Mesendoderm (in vitro differentiated cells): ENCODE measurements around the gene POMT1.

ENCODE experiments used
- DNase-seq: peaks from one replicate; pipeline ENCODE4 v3.0.0; 2013
- H2AK5ac ChIP-seq: 2 replicates; pipeline ENCODE4 v1.6.1; 2013; ENCODE audit warnings: low read length, inconsistent platforms
- H2BK120ac ChIP-seq: 2 replicates; pipeline ENCODE4 v1.6.1; 2013; ENCODE audit warnings: low read depth, mild to moderate bottlenecking, low read length, moderate library complexity, mixed read lengths
- H2BK15ac ChIP-seq: replicated peaks from 2 replicates; pipeline ENCODE4 v1.6.1; 2013; ENCODE audit warnings: low read depth, mild to moderate bottlenecking, moderate library complexity
- H2BK5ac ChIP-seq: 2 replicates; pipeline ENCODE4 v1.6.1; 2013; ENCODE audit warnings: low read length, inconsistent platforms
- H3K18ac ChIP-seq: 2 replicates; pipeline ENCODE4 v1.6.1; 2013; ENCODE audit warnings: mild to moderate bottlenecking, low read length, mixed read lengths
- H3K23ac ChIP-seq: one replicate; pipeline ENCODE4 v1.6.1; 2013; ENCODE audit warnings: low read length
- H3K27ac ChIP-seq: 2 replicates; pipeline ENCODE4 v1.5.1; 2013; ENCODE audit warnings: low read depth, mild to moderate bottlenecking, inconsistent platforms, low read length, moderate library complexity
- H3K27me3 ChIP-seq: 2 replicates; pipeline ENCODE4 v1.6.1; 2013; ENCODE audit warnings: low read length, control low read depth, mild to moderate bottlenecking, inconsistent platforms; ENCODE audit not compliant: insufficient read depth, poor library complexity
- H3K36me3 ChIP-seq: 2 replicates; pipeline ENCODE4 v1.6.1; 2013; ENCODE audit warnings: low read length, inconsistent platforms; ENCODE audit not compliant: control insufficient read depth, insufficient read depth
- H3K4ac ChIP-seq: one replicate; pipeline ENCODE4 v1.6.1; 2013; ENCODE audit warnings: low read depth, mild to moderate bottlenecking, low read length, moderate library complexity
- H3K4me1 ChIP-seq: 2 replicates; pipeline ENCODE4 v1.6.1; 2013; ENCODE audit warnings: low read depth, low read length, inconsistent platforms; ENCODE audit not compliant: control insufficient read depth
- H3K4me2 ChIP-seq: 2 replicates; pipeline ENCODE4 v1.6.1; 2013; ENCODE audit warnings: low read length
- H3K4me3 ChIP-seq: 2 replicates; pipeline ENCODE4 v1.5.1; 2013; ENCODE audit warnings: mild to moderate bottlenecking, low read length
- H3K56ac ChIP-seq: one replicate; pipeline ENCODE4 v1.6.1; 2013; ENCODE audit warnings: low read length
- H3K79me1 ChIP-seq: 2 replicates; pipeline ENCODE4 v1.6.1; 2013; ENCODE audit warnings: low read length, inconsistent platforms
- H3K79me2 ChIP-seq: 2 replicates; pipeline ENCODE4 v1.6.1; 2013; ENCODE audit warnings: mild to moderate bottlenecking, low read length; ENCODE audit not compliant: control insufficient read depth, insufficient read depth
- H3K9ac ChIP-seq: 2 replicates; pipeline ENCODE4 v1.6.1; 2013; ENCODE audit warnings: low read length, inconsistent platforms
- H4K5ac ChIP-seq: one replicate; pipeline ENCODE4 v1.6.1; 2013; ENCODE audit warnings: low read length
- H4K8ac ChIP-seq: one replicate; pipeline ENCODE4 v1.6.1; 2013; ENCODE audit warnings: low read depth, mild to moderate bottlenecking, control low read depth, low read length, moderate library complexity
- WGBS: extraction: QIAGEN DNeasy Blood & Tissue Kit; methylation state at CpG from one replicate; pipeline ENCODE4 v1.1.7; 2013; ENCODE audit warnings: low lambda C conversion rate, missing lambda C conversion rate; ENCODE audit not compliant: insufficient coverage; ENCODE audit errors: extremely low coverage; 5-methylcytosine and 5-hydroxymethylcytosine counted together

POMT1 gene

DNA sequence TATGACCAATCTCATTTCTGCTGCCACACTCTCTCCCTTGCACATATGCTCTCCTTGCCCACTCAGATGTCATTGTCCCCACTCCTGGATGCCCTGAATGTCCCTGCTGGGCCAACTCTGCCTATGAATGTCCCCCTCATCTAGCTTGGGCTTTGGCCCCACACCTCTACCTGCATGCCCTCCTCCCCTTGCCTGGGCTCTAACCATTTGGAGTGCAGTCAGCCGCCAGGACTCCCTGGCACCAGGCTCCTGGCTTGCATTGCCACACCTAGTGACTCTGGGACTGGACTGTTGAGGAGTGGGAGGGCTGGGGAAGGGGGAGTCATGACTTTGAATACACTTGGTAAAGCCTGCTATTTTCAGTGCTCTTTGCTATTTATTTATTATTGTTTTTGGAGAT is 41.6 kb upstream of the POMT1 start:
- no peak overlapping the region for H3K4ac ChIP-seq
- H3K79me2 ChIP-seq = peaks cover 4% of the 10 kb centered on the region
- H4K5ac ChIP-seq = no peak overlapping the region
- no peak overlapping the region for H4K8ac ChIP-seq
- no peak overlapping the region for H3K9ac ChIP-seq
- DNase-seq = no peak
- no peak overlapping the region for H3K4me2 ChIP-seq
- H3K23ac ChIP-seq = no peak overlapping the region
- no peaks in the 10 kb centered on the region for H3K27me3 ChIP-seq
- no CpG with 5 or more reads among the region's 1 CpG for WGBS
- peaks cover 22% of the 10 kb centered on the region for H3K79me1 ChIP-seq
- H2BK15ac ChIP-seq = no peak overlapping the region
- no peak overlapping the region for H3K4me3 ChIP-seq
- H3K36me3 ChIP-seq = peaks cover 39% of the 10 kb centered on the region
- H2BK5ac ChIP-seq = no peak overlapping the region
- H3K56ac ChIP-seq = no peak overlapping the region
- H2BK120ac ChIP-seq = no peak overlapping the region
- no peaks in the 10 kb centered on the region for H3K4me1 ChIP-seq
- H3K27ac ChIP-seq = no peak overlapping the region
- no peak overlapping the region for H2AK5ac ChIP-seq
- no peak overlapping the region for H3K18ac ChIP-seq

DNA sequence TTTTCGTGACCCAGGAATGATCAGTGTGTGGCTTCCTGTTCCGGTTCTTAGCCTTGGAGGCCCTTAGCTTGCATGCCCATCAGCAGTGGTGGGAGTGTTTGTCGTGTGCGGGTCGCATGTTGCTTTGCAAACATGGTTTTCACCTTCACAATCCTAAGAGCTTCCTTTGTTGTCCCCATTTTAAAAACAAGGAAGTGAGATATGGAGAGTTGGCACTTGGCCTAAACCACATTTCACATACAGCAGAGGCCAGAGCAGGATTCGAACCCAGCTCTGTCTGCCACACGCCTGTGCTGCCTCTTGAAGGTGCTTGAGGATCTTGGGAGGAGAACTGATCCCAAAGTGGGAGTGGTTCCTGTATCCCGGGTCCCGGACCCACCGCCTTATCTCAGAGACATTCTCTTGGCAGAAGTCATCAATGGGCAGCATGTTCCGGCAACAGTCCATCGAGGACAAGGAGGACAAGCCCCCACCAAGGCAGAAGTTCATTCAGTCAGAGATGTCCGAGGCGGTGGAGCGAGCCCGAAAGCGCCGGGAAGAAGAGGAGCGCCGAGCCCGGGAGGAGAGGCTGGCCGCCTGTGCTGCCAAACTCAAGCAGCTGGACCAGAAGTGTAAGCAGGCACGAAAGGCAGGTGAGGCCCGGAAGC is 38.2 kb upstream of the POMT1 start:
- WGBS = no CpG with 5 or more reads among the region's 24 CpGs
- H3K36me3 ChIP-seq = peaks cover 39% of the 10 kb centered on the region
- no peak for DNase-seq

DNA sequence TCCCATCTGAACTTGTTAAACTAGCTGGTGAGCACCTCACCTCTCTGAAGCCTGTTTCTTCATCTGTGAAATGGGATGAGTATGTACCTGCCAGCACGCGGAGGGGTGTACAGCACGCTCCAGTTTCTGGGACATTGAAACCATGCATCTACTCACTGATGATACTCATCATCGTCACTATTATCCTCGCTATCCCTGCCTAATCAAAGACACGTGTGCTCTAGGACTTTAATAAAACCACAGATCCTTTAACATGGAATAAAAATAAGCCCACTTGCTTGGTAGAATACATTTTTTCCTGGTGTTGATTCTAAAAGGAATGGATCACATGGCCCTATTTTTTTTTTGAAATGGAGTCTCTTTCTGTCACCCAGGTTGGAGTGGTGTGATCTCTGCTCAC is 37.3 kb upstream of the POMT1 start:
- Histone ChIP-seq H3K4me3 (no peak overlapping the region), H3K9ac (no peak overlapping the region), H2BK5ac (no peak overlapping the region), H3K36me3 (peaks cover 36% of the 10 kb centered on the region), H3K4me2 (no peak overlapping the region), H3K27me3 (no peaks in the 10 kb centered on the region), H2AK5ac (no peak overlapping the region), H4K5ac (no peak overlapping the region), H3K4ac (no peak overlapping the region), H4K8ac (no peak overlapping the region), H3K23ac (no peak overlapping the region), H3K79me1 (peaks cover 26% of the 10 kb centered on the region), H2BK15ac (no peak overlapping the region), H3K27ac (no peak overlapping the region), H3K4me1 (no peaks in the 10 kb centered on the region), H3K18ac (no peak overlapping the region), H3K79me2 (peaks cover 20% of the 10 kb centered on the region), H2BK120ac (no peak overlapping the region), H3K56ac (no peak overlapping the region)
- WGBS = no CpG with 5 or more reads among the region's 6 CpGs
- DNase-seq = no peak

More for the DNA sequence above, 38.2 kb upstream of the POMT1 start:
- Histone ChIP-seq H3K4me3 (no peak overlapping the region), H3K27me3 (no peaks in the 10 kb centered on the region), H3K27ac (no peak overlapping the region), H2BK15ac (no peak overlapping the region), H3K79me1 (peaks cover 19% of the 10 kb centered on the region), H3K4me2 (no peak overlapping the region), H3K4ac (no peak overlapping the region), H3K56ac (no peak overlapping the region), H3K4me1 (no peaks in the 10 kb centered on the region), H2AK5ac (no peak overlapping the region), H4K8ac (no peak overlapping the region), H4K5ac (no peak overlapping the region), H3K79me2 (peaks cover 12% of the 10 kb centered on the region), H3K9ac (no peak overlapping the region), H3K23ac (no peak overlapping the region), H2BK5ac (no peak overlapping the region), H2BK120ac (no peak overlapping the region), H3K18ac (no peak overlapping the region)

DNA sequence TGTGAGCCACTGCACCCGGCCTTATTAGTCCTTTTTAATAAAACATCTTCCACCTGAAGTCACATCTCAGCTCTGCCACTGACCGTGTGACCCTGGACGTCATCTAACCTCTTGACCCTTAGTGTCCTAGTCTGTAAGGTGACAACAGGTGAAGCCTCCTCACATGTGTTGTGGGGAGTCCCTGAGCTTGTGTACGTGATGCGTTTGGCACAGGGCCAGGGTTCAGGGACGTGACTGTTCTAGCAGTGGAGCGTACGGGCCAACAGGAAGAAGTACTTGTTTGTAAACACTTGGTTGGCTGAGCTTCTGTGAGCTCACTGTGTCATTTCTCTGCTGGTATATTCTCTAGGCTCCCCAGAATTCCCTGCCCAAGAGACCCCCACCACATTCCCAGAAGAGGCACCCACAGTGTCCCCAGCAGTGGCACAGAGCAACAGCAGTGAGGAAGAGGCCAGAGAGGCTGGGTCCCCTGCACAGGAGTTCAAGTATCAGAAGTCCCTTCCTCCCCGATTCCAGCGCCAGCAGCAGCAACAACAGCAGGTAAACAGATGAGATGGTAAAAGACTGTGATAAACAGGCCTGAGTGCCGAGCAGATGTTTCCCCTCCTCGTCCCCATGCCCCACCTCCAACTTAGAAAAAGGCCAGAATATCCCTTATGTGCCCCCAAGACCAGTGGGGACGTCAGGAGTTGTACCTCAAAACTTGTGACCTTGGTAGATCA is 35.3 kb upstream of the POMT1 start:
- H3K4ac ChIP-seq = no peak overlapping the region
- no peak overlapping the region for H3K18ac ChIP-seq
- H3K79me2 ChIP-seq = peaks cover 19% of the 10 kb centered on the region
- no peak overlapping the region for H2AK5ac ChIP-seq
- H3K27me3 ChIP-seq = no peaks in the 10 kb centered on the region
- H2BK120ac ChIP-seq = no peak overlapping the region
- no peak overlapping the region for H2BK5ac ChIP-seq
- no peak overlapping the region for H4K5ac ChIP-seq
- no CpG with 5 or more reads among the region's 13 CpGs for WGBS
- H3K79me1 ChIP-seq = peaks cover 23% of the 10 kb centered on the region
- no peak overlapping the region for H3K4me3 ChIP-seq
- no peak overlapping the region for H3K56ac ChIP-seq
- H4K8ac ChIP-seq = no peak overlapping the region
- H3K4me2 ChIP-seq = no peak overlapping the region
- H3K23ac ChIP-seq = no peak overlapping the region
- no peak overlapping the region for H3K9ac ChIP-seq
- DNase-seq = no peak
- no peak overlapping the region for H3K27ac ChIP-seq
- H3K4me1 ChIP-seq = no peaks in the 10 kb centered on the region
- peaks cover 32% of the 10 kb centered on the region for H3K36me3 ChIP-seq
- no peak overlapping the region for H2BK15ac ChIP-seq

DNA sequence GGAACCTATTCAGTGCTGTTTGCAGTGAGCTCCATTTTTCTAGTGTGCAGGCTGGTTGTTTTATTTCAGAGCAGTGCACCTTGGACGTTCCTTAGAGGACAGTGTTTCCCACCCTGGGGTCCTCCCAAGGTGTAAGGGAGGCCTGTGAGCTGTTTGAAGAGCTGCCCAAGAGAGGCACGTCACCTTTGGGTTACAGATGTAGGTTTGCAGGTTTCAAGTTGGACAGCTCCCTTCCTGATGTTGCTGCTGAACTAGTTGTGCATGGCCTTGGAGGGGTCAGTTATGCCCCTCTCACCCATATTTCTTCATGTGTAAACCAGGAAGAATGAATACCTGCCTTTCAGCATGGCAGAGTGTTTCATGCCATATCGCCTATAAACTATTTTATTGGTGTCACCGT is 34.7 kb upstream of the POMT1 start:
- H3K79me2 ChIP-seq = peaks cover 20% of the 10 kb centered on the region
- DNase-seq = no peak
- H3K79me1 ChIP-seq = peaks cover 23% of the 10 kb centered on the region
- H3K18ac ChIP-seq = no peak overlapping the region
- H4K5ac ChIP-seq = no peak overlapping the region
- H3K4ac ChIP-seq = no peak overlapping the region
- no peak overlapping the region for H3K23ac ChIP-seq
- H2BK120ac ChIP-seq = no peak overlapping the region
- H2BK15ac ChIP-seq = no peak overlapping the region
- H2AK5ac ChIP-seq = no peak overlapping the region
- H2BK5ac ChIP-seq = no peak overlapping the region
- no peak overlapping the region for H4K8ac ChIP-seq
- no peak overlapping the region for H3K4me2 ChIP-seq
- peaks cover 32% of the 10 kb centered on the region for H3K36me3 ChIP-seq
- no peaks in the 10 kb centered on the region for H3K27me3 ChIP-seq
- H3K4me1 ChIP-seq = no peaks in the 10 kb centered on the region
- no peak overlapping the region for H3K27ac ChIP-seq
- no peak overlapping the region for H3K56ac ChIP-seq
- no peak overlapping the region for H3K9ac ChIP-seq
- H3K4me3 ChIP-seq = no peak overlapping the region
- WGBS = no CpG with 5 or more reads among the region's 4 CpGs
